Loucy (cell line): ENCODE measurements around the gene GATA6.

Source experiments
- H2AFZ ChIP-seq: fragments of 200-600 bp; sonication (generic); 2 replicates; pipeline ENCODE4 v1.6.0; 2016; ENCODE audit warnings: antibody characterized with exemption, mild to moderate bottlenecking, low read length, moderate library complexity
- H3F3A ChIP-seq: fragments of 200-600 bp; 2 replicates; pipeline ENCODE4 v1.6.0; 2016; ENCODE audit warnings: antibody characterized with exemption, low read depth, mild to moderate bottlenecking
- H3K27me3 ChIP-seq: fragments of 200-600 bp; sonication (generic); 2 replicates; pipeline ENCODE4 v1.6.1; 2014; ENCODE audit warnings: low read length, mild to moderate bottlenecking; ENCODE audit not compliant: insufficient read depth, poor library complexity, severe bottlenecking
- H3K36me3 ChIP-seq: fragments of 200-600 bp; sonication (generic); 2 replicates; pipeline ENCODE4 v1.6.1; 2016; ENCODE audit warnings: low read length; ENCODE audit not compliant: insufficient read depth
- H3K4me1 ChIP-seq: fragments of 200-600 bp; sonication (generic); 2 replicates; pipeline ENCODE4 v1.5.1; 2014; ENCODE audit warnings: low read length, mild to moderate bottlenecking; ENCODE audit not compliant: insufficient read depth, poor library complexity, severe bottlenecking
- H3K4me2 ChIP-seq: fragments of 200-600 bp; sonication (generic); 2 replicates; pipeline ENCODE4 v1.6.0; 2014; ENCODE audit warnings: antibody characterized with exemption, low read length, low read depth, mild to moderate bottlenecking; ENCODE audit not compliant: poor library complexity, severe bottlenecking
- H3K4me3 ChIP-seq: fragments of 200-600 bp; sonication (generic); 2 replicates; pipeline ENCODE4 v1.5.1; 2014; ENCODE audit warnings: low read length, mild to moderate bottlenecking, mixed read lengths; ENCODE audit not compliant: poor library complexity, severe bottlenecking
- H3K79me2 ChIP-seq: fragments of 200-600 bp; sonication (generic); 2 replicates; pipeline ENCODE4 v1.6.1; 2014; ENCODE audit warnings: low read length; ENCODE audit not compliant: insufficient read depth
- H3K9ac ChIP-seq: fragments of 200-600 bp; sonication (generic); 2 replicates; pipeline ENCODE4 v1.6.0; 2014; ENCODE audit warnings: mild to moderate bottlenecking, low read depth, low read length, moderate library complexity; ENCODE audit not compliant: poor library complexity, severe bottlenecking
- H3K9me2 ChIP-seq: fragments of 200-600 bp; sonication (generic); replicated peaks from 2 replicates; pipeline ENCODE4 v1.6.1; 2016; ENCODE audit warnings: low read depth, low read length, mixed read lengths
- H3K9me3 ChIP-seq: fragments of 200-600 bp; sonication (generic); 2 replicates; pipeline ENCODE4 v1.6.1; 2014; ENCODE audit warnings: mild to moderate bottlenecking, antibody characterized with exemption, low read length, low read depth; ENCODE audit not compliant: insufficient read depth
- H4K20me1 ChIP-seq: fragments of 200-600 bp; sonication (generic); 2 replicates; pipeline ENCODE4 v1.6.0; 2014; ENCODE audit warnings: antibody characterized with exemption, low read length, mild to moderate bottlenecking; ENCODE audit not compliant: insufficient read depth, poor library complexity, severe bottlenecking
- CTCF ChIP-seq: fragments of 200-600 bp; sonication (generic); conservative IDR thresholded peaks from 2 replicates; pipeline ENCODE4 v1.5.1; 2014; ENCODE audit warnings: mild to moderate bottlenecking, antibody characterized with exemption, low read length
- EZH2phosphoT487 ChIP-seq: fragments of 200-600 bp; IDR thresholded peaks from 2 replicates; pipeline ENCODE4 v1.6.1; 2018; ENCODE audit warnings: antibody characterized with exemption, mild to moderate bottlenecking, moderate library complexity, borderline replicate concordance

The GATA6 gene

GRCh38 chr18:22169889-22170420 is 566 bp downstream of the GATA6 start:
- Histone ChIP-seq H3K9me3 (no peaks in the 10 kb centered on the region), H3K9ac (no peak overlapping the region), H2AFZ (no peak overlapping the region), H3K4me3 (no peak overlapping the region), H3K9me2 (no peaks in the 10 kb centered on the region), H4K20me1 (no peaks in the 10 kb centered on the region), H3K79me2 (no peaks in the 10 kb centered on the region), H3K4me2 (no peak overlapping the region), H3K27me3 (no peaks in the 10 kb centered on the region), H3F3A (no peaks in the 10 kb centered on the region), H3K36me3 (no peaks in the 10 kb centered on the region), H3K4me1 (no peaks in the 10 kb centered on the region)
- TF ChIP-seq CTCF = no peak
- no peak for TF ChIP-seq EZH2phosphoT487

- H3K9me3 ChIP-seq = no peaks in the 10 kb centered on the region
- no peak overlapping the region for H3K9ac ChIP-seq
- H3K4me1 ChIP-seq = no peaks in the 10 kb centered on the region
- H3K27me3 ChIP-seq = no peaks in the 10 kb centered on the region
- no peak overlapping the region for H3K4me2 ChIP-seq
- H3K79me2 ChIP-seq = no peaks in the 10 kb centered on the region
- H3K36me3 ChIP-seq = no peaks in the 10 kb centered on the region
- H2AFZ ChIP-seq = no peak overlapping the region
- no peaks in the 10 kb centered on the region for H3F3A ChIP-seq
- TF ChIP-seq CTCF = no peak
- no peak for TF ChIP-seq EZH2phosphoT487
- no peaks in the 10 kb centered on the region for H3K9me2 ChIP-seq
- H4K20me1 ChIP-seq = no peaks in the 10 kb centered on the region
- no peak overlapping the region for H3K4me3 ChIP-seq
These were observed 1.2 kb downstream of the GATA6 start for GRCh38 chr18:22170421-22171257.

GRCh38 chr18:22171258-22172119 is 2.1 kb downstream of the GATA6 start:
- Histone ChIP-seq H3F3A (no peaks in the 10 kb centered on the region), H3K9me3 (no peaks in the 10 kb centered on the region), H3K79me2 (no peaks in the 10 kb centered on the region), H3K36me3 (no peaks in the 10 kb centered on the region), H3K4me1 (no peaks in the 10 kb centered on the region), H2AFZ (no peak overlapping the region), H3K4me2 (no peak overlapping the region), H3K9ac (no peak overlapping the region), H3K27me3 (no peaks in the 10 kb centered on the region), H4K20me1 (no peaks in the 10 kb centered on the region), H3K9me2 (no peaks in the 10 kb centered on the region), H3K4me3 (no peak overlapping the region)
- TF ChIP-seq EZH2phosphoT487 = no peak
- TF ChIP-seq CTCF = no peak
